Right cardiac atrium (tissue), 5 donors: ENCODE measurements around the gene ERVW-1. TPM values are rescaled to one million over a fixed set of nuclear protein-coding genes. Genes with fewer than 3 reads are reported as not detected.
A peak's percentile ranks its signal among the peaks of the same experiment; 100 is the strongest.

ENCODE experiments used
- ATAC-seq, 2 donors: fragments of 200-7000 bp; cut with Tn5 transposase; one replicate each; pipeline versions ENCODE4 v1.8.0 to v1.9.1; 2020; ENCODE audit warnings: moderate library complexity in 2 of 2, mild to moderate bottlenecking in 1 of 2
- DNase-seq, 3 donors: peaks; one replicate each; pipeline ENCODE4 v3.0.0-alpha.2; 2020
- H3K27ac ChIP-seq: one replicate; pipeline ENCODE4 v1.5.1; 2013; ENCODE audit warnings: mild to moderate bottlenecking, low read length, control low read depth, moderate library complexity
- H3K27me3 ChIP-seq: one replicate; pipeline ENCODE4 v1.6.1; 2013; ENCODE audit not compliant: control insufficient read depth, insufficient read depth
- H3K4me1 ChIP-seq: one replicate; pipeline ENCODE4 v1.6.1; 2013; ENCODE audit warnings: low read length; ENCODE audit not compliant: control insufficient read depth, insufficient read depth
- H3K4me3 ChIP-seq: one replicate; pipeline ENCODE4 v1.5.1; 2013; ENCODE audit warnings: low read length, control low read depth
- H3K9me3 ChIP-seq: one replicate; pipeline ENCODE4 v1.6.1; 2013; ENCODE audit warnings: low read length; ENCODE audit not compliant: control insufficient read depth
- WGBS: extraction: QIAGEN DNeasy Blood & Tissue Kit; methylation state at CpG from one replicate; pipeline ENCODE4 v1.1.7; 2013; 5-methylcytosine and 5-hydroxymethylcytosine counted together
- intact Hi-C, 4 donors: fragments of 100-400 bp; cut with DNase I; formaldehyde crosslinking; loops; one replicate each; pipeline versions ENCODE4 v1.11.0 to v1.14.0; 2022 to 2023
- polyA plus RNA-seq: library from polyadenylated mRNA; stranded (reverse); fragments of 200-250 nt; gene quantifications from one replicate; pipeline ENCODE4 v1.2.3, GENCODE V29; 2013
- total RNA-seq, 4 donors: library from RNA; stranded (reverse); fragmentation: NEBNext Ultra II Directional; extraction: Animal tissue kit (Norgen Biotek cat#: 25700); gene quantifications; one replicate each; pipeline ENCODE4 v1.2.1, GENCODE V29; 2021
- donor health status: healthy with polysubstance abuse.
- donor health status: DM: no; HTN: yes; CAD: no.
- donor health status: DM: no; HTN: no; CAD: no.
- donor health status: DM: no; HTN: yes; CAD: no; lungs with severe emphysema.
- donor health status: DM: yes; HTN: yes; CAD: no.

Gene ERVW-1
- total and polyA plus RNA-seq, 5 donors = 0.07 TPM; not detected in 4

GRCh38 chr7:92423710-92424131 lies 54.0 kb downstream of the ERVW-1 start:
- Histone ChIP-seq H3K27ac (no peak overlapping the region), H3K4me3 (no peak overlapping the region), H3K9me3 (no peaks in the 10 kb centered on the region), H3K4me1 (no peaks in the 10 kb centered on the region), H3K27me3 (no peaks in the 10 kb centered on the region)
- 72% methylated on average over 5 of the region's 5 CpGs for WGBS
- DNase-seq = no peak
- intact Hi-C loops = no loop called here
- ATAC-seq = peak; percentile 14 to 35

GRCh38 chr7:92422926-92423325 lies 54.8 kb downstream of the ERVW-1 start:
- H3K27me3 ChIP-seq = no peaks in the 10 kb centered on the region
- 96% methylated on average over 6 of the region's 6 CpGs for WGBS
- no peaks in the 10 kb centered on the region for H3K4me1 ChIP-seq
- no peak overlapping the region for H3K4me3 ChIP-seq
- DNase-seq (peak in 1 of 3 donors; percentile 43), ATAC-seq (no peak)
- H3K9me3 ChIP-seq = no peaks in the 10 kb centered on the region
- no peak overlapping the region for H3K27ac ChIP-seq
- intact Hi-C loops = no loop called here

GRCh38 chr7:92421676-92422435 lies 55.9 kb downstream of the ERVW-1 start:
- intact Hi-C loops = no loop called here
- Histone ChIP-seq H3K9me3 (no peaks in the 10 kb centered on the region), H3K27ac (no peak overlapping the region), H3K4me3 (no peak overlapping the region), H3K27me3 (no peaks in the 10 kb centered on the region), H3K4me1 (no peaks in the 10 kb centered on the region)
- 58% methylated on average over 5 of the region's 5 CpGs for WGBS
- DNase-seq = no peak
- no peak for ATAC-seq

Other genes with a start within 250 kb of the ERVW-1 start
- 10 to 100 TPM; 31.8 to 38.2 (median 35.7) TPM for gene KRIT1, start 232.0 kb downstream of the ERVW-1 start, total RNA-seq
- gene KRIT1, start 232.0 kb downstream of the ERVW-1 start, polyA plus RNA-seq = 19.0 TPM
- gene ANKIB1, start 232.0 kb downstream of the ERVW-1 start, total RNA-seq = 10 to 100 TPM; 49.3 to 55.3 (median 52.4) TPM
- 8.1 TPM for gene ANKIB1, start 232.0 kb downstream of the ERVW-1 start, polyA plus RNA-seq
- 10 to 100 TPM; 18.0 to 21.5 (median 18.2) TPM for gene GATAD1, start 30.5 kb downstream of the ERVW-1 start, total RNA-seq
- 15.5 TPM for gene GATAD1, start 30.5 kb downstream of the ERVW-1 start, polyA plus RNA-seq
- 10 to 100 TPM; 13.1 to 17.6 (median 15.6) TPM for gene PEX1, start 50.6 kb upstream of the ERVW-1 start, total RNA-seq
- gene PEX1, start 50.6 kb upstream of the ERVW-1 start, polyA plus RNA-seq = 9.3 TPM
- 10 to 100 TPM in 3 of 4 donors, 1 to 10 TPM in 1; 9.1 to 14.8 (median 11.8) TPM for gene RBM48, start 50.8 kb upstream of the ERVW-1 start, total RNA-seq
- 10.1 TPM for gene RBM48, start 50.8 kb upstream of the ERVW-1 start, polyA plus RNA-seq
- 10 to 100 TPM; 13.2 to 18.1 (median 15.2) TPM for gene FAM133B, start 112.4 kb upstream of the ERVW-1 start, total RNA-seq
- gene FAM133B, start 112.4 kb upstream of the ERVW-1 start, polyA plus RNA-seq = 16.6 TPM